GM19193 (cell line): ENCODE results near the gene PHF12.

ENCODE experiments used
- POLR2A ChIP-seq: IDR thresholded peaks from 4 replicates; pipeline ENCODE4 v1.6.1; 2011; ENCODE audit not compliant: insufficient read depth, insufficient read length; ENCODE audit errors: extremely low read depth

Gene PHF12

DNA sequence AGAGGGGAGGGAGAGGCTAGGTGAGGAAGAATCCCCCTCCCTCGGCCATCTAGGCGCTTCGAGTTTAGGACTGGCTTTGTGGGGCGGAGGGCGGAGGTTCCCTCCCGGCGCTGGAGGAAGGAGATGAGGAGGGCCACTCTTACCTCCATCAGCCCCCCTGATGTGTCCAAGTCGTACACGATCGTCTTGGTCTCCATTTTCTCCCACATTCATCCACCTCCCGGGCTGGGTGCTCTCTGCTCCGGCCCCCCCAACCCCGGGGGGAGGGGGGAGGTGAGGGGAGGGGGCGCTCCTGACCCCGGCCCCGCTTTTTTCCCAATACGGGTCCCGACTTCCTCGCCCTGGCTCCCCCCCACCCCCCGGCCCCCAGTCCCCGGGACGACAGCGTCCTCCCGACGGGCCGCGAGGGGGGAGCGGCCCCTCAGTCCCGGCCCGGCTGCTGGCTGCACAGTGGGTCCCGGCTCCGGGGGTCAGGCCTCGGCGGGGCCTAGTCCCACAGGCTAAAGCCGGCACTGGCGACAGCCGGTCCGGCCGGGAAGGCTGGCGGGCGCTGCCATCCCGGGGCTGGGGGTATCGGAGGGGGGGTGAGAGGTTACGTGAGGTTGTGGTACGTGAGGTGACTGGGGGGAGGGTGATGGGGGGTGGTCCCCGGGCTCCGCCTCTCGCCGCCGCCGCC is 428 bp downstream of the PHF12 start:
- no peak for TF ChIP-seq POLR2A

DNA sequence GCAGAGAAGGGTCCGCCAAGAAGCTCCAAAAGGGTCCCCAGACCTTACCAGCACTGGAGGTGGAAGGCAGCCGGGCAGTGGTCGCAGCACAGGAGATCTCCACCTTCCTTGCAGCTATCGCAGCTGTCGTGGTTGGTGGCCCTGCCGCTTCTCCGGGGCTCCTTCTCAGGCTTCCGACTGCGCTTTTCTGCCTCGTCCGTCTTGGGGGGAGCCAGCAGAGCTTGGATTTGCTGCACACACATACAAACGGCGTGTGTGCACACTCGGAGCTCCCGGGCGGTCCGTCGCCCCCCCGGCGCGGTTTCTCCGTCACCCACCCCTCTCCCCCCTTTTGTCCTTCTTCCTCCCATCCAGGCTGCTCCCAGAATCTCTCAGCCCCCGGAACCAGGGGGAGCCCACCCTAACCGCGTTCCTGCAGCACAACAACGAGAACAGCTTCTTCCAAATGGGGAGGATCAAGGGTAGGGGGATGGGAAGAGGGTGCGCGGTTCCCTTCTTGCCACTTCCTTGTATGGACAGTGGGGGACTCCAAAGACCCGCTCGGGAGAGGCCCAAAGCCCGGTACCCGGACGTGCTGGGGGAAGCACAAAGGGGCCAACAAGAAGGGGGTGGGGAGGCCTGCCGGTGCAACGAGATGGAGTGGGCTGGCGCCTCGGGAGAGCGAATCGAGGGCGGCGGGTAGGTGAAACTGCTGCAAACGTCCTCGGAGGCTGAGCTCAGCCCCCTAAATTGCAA is 1.1 kb downstream of the PHF12 start:
- TF ChIP-seq POLR2A: no peak

DNA sequence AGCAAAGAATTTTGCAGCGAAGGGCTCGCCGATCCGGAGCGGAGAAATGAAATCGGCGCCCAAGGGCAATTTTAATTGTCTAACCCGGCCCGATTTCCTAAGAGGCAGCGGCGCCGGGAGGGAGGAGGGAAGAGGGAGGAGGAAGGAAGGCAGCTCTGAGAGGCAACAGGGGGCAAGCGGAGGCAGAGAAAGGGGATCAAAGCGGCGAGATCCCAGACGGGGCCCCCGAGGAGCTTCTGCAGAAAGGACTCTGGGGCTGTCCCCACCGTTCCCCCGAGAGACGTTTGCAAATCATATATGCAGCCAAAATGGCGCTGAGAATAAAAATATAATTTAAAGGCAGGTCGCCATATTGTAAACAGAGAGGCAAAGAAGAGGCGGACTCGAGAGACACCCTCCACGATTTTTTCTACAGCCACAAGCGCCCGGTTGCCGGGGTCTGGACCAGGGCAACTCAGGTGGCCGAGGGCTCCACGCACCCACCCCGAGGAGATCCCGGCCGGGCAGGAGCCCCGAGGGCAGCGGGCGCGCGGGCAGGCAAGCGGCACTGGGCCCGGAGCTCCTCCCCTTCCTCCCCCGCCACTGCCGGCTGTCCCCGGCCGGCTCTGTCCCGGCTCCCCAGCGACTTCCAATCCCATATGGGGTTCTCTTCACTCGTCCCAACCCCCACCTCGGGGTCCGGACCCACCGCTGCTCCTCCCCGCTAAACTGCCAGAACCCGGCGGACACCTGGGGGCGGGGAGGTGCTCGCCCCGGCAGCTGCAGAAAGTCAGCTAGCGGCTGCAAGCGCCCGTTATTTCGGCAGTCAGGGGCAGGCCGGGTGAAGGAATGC is 1.9 kb downstream of the PHF12 start:
- peak; percentile 45 for TF ChIP-seq POLR2A

DNA sequence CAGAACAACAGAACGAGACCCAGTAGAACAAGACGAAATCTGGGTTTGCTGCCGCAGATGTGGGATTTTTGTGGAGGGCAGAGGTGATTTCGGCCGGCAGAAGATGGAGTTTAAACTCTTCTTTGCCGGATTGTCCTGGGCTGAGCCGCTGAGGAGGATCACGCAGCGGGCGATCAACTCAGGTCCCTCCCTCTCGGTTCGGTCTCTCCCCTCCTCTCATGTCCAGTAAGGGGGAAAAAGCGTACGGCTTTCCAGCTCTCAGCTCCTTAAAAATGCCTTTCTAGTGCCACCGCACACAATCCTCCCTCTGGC is 2.5 kb downstream of the PHF12 start:
- TF ChIP-seq POLR2A: no peak

DNA sequence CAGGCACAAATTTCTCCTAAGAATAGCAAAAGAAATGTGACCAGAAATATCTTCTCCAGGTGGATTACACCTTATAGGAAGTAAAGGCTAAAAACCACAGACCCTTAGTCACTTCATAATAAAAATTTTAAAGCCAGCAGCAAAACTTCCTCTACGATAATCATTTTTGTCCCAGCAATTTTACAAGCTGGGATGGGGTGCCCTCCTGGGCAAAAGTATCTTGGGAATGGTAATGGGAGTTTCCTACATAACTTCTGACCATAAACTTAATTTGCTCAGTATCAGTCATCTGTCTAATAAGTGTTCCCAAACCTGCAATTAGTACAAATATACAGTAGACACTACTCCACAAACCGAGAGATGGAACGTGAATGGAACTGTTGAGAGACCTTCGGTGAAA is 3.0 kb downstream of the PHF12 start:
- TF ChIP-seq POLR2A: no peak

DNA sequence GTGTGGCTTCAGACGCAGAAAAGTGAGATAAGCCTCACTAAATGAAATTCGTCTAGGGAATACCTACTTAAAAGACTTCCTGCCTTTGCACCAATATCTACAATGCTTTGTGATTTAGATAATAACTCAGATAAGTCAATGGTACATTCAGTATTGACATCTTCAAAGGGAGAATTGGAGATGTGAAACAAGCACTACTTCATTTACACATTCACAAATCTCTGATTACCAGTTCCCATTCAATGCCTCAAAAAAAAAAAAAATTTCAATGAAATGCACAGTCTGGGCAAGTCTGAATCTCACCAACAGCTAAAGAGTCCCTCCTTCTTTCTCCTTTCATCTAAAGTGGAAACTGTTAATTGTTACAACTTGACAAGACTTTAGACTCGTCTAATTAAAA is 3.7 kb downstream of the PHF12 start:
- TF ChIP-seq POLR2A: no peak

DNA sequence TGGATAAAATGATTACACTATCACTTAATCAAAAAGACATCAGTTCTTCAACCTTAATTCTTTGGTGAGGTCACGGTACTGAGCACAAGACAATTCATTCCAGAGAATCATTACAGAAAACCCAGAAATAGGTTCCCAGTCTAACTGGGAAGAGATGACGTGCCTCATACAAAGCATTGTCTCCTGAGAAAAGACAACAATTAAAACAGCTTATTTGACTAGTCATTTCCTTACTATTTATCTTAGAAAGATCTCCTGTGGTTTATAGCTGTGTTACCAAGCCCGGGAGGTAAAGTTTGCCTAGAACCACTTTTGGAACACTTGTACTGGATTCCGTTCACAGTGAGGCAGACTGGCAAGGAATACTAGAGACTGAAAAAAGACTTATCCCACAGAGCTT is 5.1 kb downstream of the PHF12 start:
- no peak for TF ChIP-seq POLR2A

DNA sequence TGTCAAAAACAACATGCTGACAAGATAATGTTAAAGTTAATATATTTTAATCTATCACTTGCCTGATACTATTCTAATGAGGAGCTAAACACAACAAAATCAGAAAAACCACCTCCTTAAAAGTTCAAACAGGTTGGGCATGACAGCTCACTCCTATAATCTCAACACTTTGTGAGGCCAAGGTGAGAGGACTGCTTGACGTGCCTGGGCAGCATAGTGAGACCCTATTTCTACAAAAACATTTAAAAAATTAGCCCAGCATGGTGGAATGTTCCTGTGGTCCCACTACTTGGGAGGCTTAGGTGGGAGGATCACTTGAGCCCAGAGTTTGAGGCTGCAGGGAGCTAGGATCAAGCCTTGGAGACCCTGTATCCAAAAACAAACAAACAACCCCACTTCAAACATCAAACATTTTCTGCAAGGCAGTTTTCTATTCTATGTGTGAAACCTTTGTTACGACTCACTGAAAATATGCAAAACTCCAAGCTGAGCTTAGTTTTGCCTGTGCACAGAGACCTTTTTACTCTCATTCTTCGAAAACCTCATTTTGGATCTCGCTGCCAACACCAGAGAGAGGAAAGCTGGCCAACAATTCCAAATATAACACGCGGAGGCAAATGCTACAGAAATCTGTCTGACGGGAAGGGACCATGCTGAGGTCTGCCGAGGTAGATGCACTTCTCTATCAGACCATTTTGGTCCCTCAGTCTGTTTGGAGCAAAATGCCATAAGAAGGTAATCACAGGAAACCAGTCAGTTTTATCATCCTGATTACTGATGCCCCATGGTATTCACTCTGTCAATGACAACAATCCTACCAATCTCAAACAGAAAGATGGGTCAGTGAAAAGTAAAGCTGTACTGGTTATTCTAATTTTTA is 6.2 kb downstream of the PHF12 start:
- no peak for TF ChIP-seq POLR2A

DNA sequence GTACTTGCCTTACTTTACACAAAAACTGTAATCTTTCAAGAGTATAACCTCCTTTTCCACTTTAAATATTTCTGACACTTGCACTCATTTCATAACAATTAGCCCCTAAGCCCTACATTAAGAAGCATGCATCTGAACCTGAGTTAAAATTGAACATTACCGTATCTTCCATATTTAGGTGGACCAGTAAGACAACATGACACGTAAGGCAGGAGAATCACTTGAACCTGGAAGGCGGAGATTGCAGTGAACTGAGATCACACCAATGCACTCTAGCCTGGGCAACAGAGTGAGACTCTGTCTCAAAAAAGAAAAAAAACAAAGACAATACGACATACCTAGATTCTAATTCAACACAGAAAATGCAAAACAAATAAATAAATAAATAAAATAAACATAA is 7.0 kb downstream of the PHF12 start:
- TF ChIP-seq POLR2A: no peak

DNA sequence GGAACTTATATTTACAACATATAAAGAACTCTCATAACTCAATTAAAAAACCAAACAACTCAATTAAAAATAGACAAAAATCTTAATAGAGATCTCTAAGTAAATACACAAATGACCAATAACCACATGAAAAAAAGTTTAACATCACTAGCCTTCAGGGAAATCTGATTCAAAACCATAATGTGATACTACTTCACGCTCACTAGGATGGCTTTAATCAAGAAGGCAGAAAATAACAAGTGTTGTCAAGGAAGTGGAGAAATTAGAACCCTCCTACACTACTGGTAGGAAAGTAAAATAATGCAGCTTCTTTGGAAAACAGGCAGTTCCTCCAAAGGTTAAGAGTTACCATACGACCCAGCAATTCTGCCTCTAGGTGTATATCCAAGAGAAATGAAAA is 8.4 kb downstream of the PHF12 start:
- no peak for TF ChIP-seq POLR2A

DNA sequence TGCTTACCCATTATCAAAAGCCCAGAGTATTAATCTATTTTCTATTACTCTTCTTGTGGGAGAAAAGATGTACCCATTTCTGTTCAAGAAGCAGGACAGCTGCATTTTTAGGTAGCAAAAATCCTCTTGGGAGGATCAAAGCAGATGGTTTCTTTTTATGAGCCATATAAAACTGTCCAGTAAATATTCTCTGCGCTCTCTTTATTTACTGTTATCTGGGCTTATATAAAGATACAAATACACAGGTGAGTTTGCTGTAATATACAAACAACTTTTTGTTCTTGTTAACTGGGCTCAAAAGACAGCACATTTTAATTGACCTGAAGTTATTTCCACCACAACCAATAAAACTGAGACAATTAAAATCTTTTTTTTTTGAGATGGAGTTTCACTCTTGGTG is 10.1 kb downstream of the PHF12 start:
- no peak for TF ChIP-seq POLR2A

DNA sequence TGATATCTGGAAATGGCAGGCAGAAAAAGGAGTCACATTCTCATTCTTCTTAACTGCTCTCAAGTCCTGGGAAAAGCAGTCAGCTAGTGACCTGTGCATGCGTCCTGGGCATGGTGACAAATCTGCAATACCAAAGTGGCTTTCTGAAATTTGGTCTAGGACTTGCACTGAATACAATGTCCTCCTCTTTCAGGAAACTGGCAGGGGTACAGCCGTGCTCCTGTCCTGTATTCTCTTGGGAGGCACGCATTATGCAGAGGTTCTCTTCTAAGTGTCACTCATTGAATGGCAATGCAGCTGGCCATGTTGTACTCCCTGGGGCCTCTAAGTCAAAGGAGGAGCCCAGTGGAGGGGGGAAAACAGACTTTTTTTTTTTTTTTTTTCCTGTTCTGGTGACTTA is 10.6 kb downstream of the PHF12 start:
- TF ChIP-seq POLR2A: no peak

DNA sequence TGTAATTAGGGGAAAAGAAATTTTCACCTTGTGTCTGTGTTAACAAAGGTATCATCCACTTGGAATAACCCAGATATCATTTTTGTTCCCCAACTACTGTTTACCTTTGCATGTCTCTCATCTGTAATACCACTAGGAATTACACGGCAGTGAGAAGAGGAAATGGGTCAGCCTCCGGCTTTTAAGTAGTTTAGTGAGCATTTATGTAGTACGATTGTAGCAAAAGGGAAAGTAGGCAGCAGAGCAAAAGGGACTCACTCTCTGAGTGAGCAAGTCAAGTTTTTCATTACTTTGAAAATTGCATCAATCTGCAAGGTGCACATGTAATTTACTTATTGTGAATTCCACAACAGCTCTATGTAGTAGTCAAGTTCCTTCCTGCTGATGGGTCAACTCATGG is 11.2 kb downstream of the PHF12 start:
- TF ChIP-seq POLR2A: no peak

DNA sequence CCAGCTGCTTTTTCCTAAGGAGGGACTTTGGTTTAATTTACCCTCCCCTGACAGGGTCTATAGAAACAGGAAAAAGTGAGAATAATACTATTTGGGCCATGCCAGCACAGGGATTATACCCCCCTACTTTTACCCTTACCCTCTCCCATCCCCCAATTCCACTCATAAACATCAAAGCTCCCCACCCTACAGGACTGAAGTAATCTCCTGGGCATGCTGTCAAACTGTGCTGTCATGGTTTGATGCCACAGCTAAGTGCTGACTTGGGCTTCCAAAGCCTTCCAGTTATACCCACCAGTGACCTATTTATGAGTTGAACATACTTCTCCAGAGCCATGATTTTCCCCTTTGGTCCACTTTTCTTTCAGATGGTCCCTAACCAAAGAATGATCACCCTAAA is 12.8 kb downstream of the PHF12 start:
- TF ChIP-seq POLR2A: no peak

DNA sequence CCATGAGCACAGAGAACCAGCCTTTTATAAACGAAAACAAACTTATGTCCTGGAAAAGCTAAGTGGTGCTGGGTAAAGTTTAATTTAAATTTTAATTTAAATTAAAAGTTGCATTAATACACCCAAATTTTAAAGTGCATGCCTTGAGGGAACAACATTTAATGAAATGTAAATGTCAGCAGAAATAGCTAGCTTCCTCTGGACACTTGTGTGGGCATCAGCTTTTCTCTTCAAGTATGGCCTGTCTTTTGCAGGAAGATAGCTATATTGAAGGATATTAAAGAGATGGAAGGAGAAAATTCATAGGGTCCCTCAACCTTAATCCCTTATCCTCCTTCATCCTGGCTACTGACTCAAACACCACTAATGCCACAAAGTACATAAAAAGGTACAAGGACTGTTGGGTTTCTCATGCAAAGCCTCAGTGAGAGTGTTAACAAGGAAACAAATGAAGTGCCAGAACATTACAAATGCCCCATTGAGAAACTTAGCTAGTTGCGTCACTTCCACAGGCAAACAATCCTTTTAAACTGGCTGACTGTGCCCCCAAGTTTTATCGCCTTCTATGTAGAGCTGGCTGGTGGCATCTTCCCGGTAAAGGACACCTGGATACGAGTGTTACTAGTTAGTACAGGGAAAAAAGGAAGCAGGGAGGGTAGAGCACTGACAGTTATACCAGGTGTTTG is 14.1 kb downstream of the PHF12 start:
- TF ChIP-seq POLR2A: no peak

DNA sequence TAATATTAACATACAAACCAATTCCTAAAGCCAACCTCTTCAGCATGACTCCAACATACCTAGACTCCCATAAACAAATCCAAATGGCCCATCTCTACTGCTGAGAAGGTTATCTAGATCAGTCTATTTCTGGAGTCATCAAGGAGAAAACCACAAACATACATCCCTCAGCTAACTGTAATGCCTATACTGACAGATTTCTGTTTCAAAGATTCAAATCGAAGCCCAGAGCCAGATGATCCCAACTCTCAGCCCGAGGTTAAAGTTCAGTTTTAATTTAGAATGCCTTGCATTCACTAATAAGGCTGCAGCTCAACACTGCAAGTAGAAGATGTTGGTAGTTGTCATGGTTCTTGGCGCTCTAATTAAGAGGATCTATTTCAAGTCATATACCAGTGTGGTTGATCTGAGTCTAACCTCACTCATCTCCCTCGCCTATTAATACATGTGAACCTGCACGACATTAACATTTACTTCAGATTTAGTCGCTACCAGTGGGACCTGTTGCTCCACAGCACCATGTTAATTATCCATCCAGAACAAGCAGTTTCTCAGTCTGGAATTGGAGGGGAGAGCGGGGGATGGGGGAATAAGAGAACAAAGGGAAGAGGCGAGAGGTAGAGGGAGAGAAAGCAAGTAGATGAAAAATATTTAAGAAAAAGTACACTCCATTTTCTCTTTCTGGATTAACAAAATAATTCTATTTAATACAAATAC is 15.4 kb downstream of the PHF12 start:
- TF ChIP-seq POLR2A: no peak
